ENCODE data around the gene PTGDR2.

Gene PTGDR2

DNA sequence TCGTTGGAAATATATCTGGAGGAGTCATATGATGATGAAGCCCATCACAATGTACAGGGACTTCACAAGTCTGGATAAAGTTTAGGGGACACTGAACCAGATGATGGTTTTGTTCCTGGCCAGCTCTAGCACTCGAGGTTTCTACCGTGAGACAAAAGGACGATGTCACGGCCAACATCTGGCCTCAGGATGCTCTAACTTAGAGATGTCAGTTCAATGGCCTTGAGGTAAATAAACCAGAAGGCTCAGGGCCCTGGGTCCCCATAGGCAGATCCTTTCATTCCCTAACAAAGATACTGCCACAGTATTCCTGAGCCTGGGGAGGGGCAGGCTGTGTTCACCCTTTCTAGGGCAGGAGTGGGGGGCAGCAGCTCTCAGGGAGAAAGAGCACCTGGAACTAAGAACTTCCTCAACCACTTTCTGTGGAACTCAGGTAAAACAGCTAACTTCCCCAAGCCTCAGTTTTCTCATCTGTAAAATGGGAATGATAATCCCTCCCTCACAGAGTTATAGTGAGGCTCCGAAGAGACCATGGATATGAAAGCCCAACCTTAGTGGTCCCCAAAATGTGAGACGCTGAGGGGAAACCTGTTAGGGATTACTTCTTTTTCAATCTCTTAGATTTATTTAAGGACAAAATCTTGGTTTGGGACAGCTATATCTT, 52.3 kb downstream of the PTGDR2 start:
- no peaks in the 10 kb centered on the region for H3K36me3 ChIP-seq (ENCODE audit: control insufficient read depth, insufficient read depth, low read length)
- H3K4me3 ChIP-seq (ENCODE audit: low read length): no peak overlapping the region
- H3K9ac ChIP-seq (ENCODE audit: low read length): no peak overlapping the region
- H3K27me3 ChIP-seq (ENCODE audit: control insufficient read depth, insufficient read depth, low read length): no peaks in the 10 kb centered on the region
- no peaks in the 10 kb centered on the region for H3K4me1 ChIP-seq (ENCODE audit: control insufficient read depth, insufficient read depth, low read length)
- H3K9me3 ChIP-seq (ENCODE audit: control insufficient read depth, low read length): no peaks in the 10 kb centered on the region

- H3K36me3 ChIP-seq (ENCODE audit: control insufficient read depth, insufficient read depth, low read length): no peaks in the 10 kb centered on the region
Observed at GRCh38 chr11:60801194-60801593, 54.6 kb downstream of the PTGDR2 start.

More at GRCh38 chr11:60801194-60801593, 54.6 kb downstream of the PTGDR2 start:
- peaks cover 3% of the 10 kb centered on the region for H3K27me3 ChIP-seq (ENCODE audit: control insufficient read depth, insufficient read depth, low read length)
- H3K4me1 ChIP-seq (ENCODE audit: control insufficient read depth, insufficient read depth, low read length): no peaks in the 10 kb centered on the region
- H3K9ac ChIP-seq (ENCODE audit: low read length): no peak overlapping the region
- H3K9me3 ChIP-seq (ENCODE audit: control insufficient read depth, low read length): no peaks in the 10 kb centered on the region
- H3K4me3 ChIP-seq (ENCODE audit: low read length): no peak overlapping the region

Measured in mucosa of stomach (tissue), 1 donor.